Breast epithelium (tissue), 3 donors: ENCODE results near the gene ERCC5.

ENCODE experiments used
- CTCF ChIP-seq, 3 donors: fragments of 450-650 bp; IDR thresholded peaks; one replicate each; pipeline ENCODE4 v1.5.1; 2016 to 2017; ENCODE audit warnings: antibody characterized with exemption in 3 of 3, mild to moderate bottlenecking in 3 of 3, moderate library complexity in 3 of 3
- POLR2A ChIP-seq: fragments of 450-650 bp; IDR thresholded peaks from one replicate; pipeline ENCODE4 v1.6.1; 2016; ENCODE audit warnings: antibody characterized with exemption, mild to moderate bottlenecking, moderate library complexity
- POLR2AphosphoS5 ChIP-seq, 3 donors: sonication (generic); formaldehyde crosslinking; IDR thresholded peaks; one replicate each; pipeline ENCODE4 v1.6.1; 2017; ENCODE audit warnings: antibody characterized with exemption in 3 of 3

- no peak for TF ChIP-seq POLR2AphosphoS5 (IDR thresholded peaks at IDR 0.05)
- no peak for TF ChIP-seq POLR2A
- no peak for TF ChIP-seq CTCF (IDR thresholded peaks at IDR 0.05)
Measured at GRCh38 chr13:102892503-102892902, 46.7 kb downstream of the ERCC5 start.
